GM19043 (cell line): ENCODE measurements around the gene NT5DC3.
A peak's percentile ranks its signal among the peaks of the same experiment; 100 is the strongest.

Experiments
- ATAC-seq: cut with Tn5 transposase; IDR thresholded peaks from one replicate; pipeline ENCODE4 v1.9.1; 2021; ENCODE audit warnings: low read depth; ENCODE audit not compliant: unreplicated experiment

NT5DC3 gene

DNA sequence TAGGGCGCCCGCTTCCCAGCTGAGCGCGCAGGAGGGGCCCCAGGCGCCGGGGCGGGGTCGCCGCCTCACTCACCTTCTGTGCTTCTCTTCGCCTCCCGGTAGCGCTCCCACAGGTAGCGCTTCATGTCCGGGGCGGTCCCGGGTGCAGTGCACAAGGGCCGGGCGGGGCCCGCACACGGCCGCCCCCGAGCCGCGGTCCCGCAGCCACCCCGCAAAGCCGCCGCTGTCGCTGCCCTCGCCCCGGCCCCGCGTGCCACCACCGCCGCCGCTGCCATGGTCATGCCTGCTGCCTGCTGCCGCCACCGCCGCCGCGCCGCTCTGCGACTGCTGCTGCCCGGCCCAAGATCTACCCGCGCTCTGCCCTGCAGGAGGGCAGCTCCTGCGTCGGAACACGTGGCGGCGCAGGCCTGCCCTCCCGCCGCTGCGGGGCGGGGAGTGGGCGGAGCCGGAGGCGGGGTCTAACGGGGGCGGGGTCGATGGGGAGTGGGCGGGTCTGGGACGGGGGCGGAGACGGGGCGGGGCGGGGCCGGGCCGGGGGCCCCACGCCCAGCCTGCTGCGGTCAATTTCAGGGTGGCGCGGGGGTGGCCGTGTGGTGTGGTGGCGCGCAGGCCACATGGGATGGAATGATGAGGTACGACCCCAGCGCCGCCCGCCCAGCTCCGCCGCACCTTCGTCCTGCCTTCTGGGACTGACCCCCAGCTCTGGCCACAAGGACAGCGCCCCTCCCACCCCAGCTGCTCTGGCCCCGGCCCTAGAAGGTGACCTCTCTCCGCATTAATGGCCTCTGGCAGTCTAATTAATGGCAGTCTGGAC lies at the start of gene NT5DC3:
Gene NT5DC3, minus strand, starts transcription at position 359 of the 814 bp plus-strand sequence. Its CDS starts 78 bp downstream, at position 281.
- peak; percentile 76 for ATAC-seq

DNA sequence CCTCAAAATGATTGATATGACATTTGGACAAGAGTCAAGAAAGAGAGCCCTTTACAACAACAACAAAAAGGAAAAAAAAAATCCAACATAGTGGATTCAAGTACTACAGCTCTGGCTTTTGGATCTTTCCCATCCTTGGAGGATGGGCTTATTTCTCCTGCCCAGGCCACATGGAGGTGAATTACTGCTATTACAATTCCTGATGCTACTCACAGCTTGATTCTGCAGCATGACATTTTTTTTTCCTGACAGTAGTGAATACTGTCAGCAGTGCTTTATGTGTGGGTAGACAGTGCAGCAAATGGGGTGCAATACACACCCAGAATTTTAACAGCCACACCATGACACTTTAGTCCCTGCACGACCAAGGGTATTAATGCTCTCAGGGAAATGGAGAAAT lies 46.7 kb upstream of the NT5DC3 start:
- ATAC-seq = no peak

DNA sequence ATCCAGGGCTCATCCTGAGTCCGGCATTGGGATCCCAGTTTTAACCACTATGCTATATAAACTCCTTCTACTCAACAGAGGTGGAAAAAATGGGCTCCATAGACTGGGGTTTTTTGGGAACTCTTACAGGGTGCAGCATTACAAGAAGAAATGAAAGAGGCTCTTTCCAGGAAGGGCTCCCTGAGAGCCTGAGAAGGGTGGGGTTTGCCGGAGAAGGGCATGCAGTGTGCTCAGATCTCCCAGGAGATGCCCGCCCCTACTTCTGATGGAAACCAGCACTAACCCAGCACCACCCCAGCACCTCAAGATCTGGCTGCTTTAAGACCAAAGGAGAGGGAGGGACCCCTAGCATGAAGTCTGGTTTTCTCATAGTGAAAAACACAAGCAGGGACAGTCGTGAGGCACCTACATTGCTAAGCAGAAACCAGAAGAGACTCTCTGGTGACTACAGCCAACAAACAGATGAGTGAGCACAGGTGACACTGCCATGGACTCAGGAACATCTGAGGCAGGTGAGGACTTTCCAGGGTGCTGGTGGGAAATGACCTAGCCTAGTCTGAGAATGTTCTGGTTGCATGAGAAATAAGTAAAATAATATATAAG lies 45.3 kb upstream of the NT5DC3 start:
- ATAC-seq = no peak

DNA sequence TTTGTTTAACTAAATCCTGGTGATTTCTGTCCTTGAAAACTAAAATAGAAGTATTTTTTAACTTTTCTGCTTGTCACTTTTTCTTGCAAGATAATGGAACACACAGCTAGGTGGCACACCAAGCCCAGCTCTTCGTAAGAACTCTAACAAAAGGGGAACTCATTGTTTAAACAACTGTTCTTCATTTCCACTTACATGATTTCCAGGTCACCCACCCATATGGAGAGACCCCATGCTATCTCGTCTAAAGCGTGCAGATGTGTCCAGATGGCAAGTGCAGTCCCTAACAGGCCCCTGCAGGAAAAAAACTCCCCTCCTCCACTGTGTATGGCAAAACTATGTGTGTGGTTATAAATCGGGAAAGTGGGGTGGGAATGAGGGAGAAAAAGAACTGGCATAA lies 43.3 kb upstream of the NT5DC3 start:
- no peak for ATAC-seq

DNA sequence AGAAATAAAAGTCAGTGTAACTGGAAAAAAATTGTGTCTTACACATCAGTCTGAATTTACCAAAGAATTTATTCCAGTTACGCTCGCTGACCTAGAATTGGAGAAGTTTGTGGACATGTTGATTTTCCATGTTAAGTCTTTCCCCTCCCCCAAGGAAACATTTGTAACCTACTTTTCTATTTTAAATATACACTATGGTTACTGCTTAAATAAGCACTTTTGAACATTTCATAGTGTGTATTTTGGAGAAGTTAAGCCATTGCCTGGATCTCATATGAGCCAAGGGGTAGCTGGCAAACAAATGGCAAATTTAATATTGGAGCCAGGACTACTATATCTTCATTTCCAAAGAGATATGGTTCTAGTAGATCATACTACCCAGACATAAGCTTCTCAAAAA lies 42.9 kb upstream of the NT5DC3 start:
- no peak for ATAC-seq

DNA sequence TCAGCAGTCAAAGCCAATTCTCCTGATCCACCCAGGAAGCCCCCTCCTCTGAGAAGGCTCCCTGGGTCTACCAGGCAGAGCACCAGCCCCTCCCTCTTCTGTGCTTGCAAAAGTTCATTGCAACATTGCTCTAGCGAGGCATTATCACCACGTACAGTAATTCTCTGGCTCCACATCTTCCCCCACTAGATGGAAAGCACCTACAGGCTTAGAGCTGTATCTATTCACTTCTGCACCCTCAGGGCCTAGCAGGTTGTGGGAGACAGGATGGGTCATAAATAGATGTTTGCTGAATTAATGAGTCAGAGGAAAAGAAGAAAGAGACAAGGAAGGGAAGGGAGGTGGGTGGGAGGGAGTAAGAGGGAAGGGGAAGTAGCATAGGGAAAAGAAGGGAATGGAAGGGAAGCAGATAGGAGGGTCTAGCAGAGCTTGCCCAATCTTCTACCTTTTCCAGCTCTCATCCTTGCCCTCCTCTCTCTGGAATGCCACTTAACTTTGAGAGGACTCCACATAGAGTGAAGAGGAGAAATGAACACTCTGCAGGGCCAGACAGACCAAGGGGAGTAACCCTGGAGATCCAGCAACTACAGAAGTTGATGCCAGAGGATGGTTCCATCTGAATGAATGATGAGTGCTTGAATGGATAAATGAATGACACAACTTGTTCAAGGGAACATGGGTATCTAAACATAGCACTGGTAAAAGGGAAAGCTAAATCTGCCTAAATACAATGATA lies 42.0 kb upstream of the NT5DC3 start:
- peak; percentile 36 for ATAC-seq

DNA sequence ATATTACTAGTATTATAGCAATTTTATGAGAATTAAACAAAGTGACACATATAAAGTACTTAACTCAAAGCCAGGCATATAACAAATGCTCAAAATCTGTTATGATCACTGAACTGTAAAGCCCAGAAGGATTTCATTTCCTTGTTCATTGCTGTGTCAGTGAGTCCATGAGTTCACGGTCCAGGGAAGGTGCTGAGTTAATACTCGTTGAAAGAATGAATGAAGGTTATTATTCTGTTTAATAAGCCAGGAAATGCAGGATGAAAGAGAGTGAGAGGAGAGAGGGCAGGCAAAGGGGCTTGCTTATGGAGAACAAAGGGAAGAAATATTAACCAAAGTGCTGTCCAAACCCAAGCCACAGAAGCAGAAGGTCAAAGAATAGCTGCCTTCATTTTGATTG lies 40.2 kb upstream of the NT5DC3 start:
- no peak for ATAC-seq

DNA sequence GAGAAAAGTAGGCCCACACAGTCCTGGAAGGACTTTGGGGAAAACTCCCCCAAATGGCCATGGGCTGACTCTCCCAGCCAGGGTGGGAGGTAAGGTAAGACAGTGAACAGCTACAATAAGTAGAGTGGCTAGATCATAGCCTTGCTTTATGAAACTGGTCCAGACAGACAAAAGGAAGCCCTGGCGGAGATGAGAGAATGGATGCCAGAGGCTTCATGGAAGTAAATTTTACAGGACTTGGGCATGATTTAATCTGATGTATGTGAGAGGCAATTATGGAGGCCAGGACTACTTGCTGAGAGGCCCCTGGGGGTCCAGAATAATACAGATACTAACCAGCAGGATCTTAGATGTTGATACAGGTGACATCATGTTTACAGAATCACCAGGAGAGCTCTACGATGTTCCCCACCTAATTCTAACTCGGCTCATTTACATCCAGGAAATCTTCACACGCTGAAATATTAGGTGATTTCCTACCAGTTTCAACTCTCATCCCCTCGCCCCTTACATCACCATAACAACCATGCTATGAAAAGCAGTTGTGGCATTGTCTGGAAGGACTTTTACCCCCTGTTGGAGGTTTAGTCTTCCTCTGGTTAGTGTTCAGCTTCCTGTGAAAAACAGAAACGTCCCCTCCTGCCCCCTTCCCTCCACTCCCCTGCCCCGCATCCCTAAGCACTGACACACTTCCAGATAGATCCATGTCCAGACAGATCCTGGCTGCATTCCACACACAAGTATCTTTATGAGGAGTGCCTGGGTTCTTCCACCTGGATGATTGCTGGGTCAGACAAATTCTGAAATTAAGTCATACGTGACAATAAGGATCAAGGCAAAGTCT lies 39.5 kb upstream of the NT5DC3 start:
- ATAC-seq = no peak

DNA sequence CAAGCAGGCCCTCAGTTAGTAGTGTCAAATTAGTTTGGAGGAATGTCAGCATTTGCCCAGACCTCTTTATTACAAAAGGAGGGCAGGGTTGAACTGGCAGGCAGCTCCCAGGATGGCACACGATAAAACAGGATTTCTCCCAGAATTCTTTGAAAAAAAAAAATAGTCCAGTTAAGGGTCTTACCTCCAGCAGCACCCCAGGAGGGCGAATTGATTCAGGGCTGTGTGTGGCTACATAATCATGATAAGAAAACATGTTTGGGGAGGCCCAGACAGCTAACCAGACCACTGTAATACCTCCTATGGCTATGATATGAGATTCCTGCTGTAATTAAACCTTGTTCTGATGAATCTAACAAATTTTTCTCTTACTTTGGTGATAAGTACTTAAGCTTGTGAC lies 38.8 kb upstream of the NT5DC3 start:
- ATAC-seq = no peak

DNA sequence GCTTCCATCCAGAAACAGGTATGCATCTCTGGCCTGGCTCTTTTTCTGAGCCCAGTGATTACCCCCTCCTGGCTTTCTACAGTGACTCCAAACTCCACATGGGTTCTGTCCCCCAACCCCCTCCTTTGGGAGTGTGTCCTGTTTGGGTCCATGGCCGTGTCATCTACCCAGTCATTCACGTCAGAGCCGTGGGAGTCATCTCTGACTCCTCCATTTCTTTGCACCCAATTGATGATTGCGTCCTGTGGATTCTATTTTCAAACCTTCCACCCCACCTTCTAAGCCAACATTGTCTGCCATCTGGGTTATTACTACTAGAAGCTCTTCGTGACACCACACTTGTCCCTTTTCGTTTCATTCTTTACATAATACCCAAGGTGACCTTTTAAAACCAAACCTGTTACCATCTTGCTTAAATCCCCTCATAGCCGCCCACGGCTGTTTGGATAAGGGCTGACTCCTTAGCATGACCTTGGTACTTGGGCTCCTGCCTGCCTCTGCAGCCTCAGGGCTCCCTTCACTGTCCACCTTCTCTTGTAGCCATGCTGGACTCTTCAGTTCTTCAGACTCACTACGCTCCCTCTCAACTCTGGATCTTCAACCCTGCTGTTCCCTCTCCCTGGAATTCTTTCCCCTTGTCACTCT lies 38.1 kb upstream of the NT5DC3 start:
- no peak for ATAC-seq

DNA sequence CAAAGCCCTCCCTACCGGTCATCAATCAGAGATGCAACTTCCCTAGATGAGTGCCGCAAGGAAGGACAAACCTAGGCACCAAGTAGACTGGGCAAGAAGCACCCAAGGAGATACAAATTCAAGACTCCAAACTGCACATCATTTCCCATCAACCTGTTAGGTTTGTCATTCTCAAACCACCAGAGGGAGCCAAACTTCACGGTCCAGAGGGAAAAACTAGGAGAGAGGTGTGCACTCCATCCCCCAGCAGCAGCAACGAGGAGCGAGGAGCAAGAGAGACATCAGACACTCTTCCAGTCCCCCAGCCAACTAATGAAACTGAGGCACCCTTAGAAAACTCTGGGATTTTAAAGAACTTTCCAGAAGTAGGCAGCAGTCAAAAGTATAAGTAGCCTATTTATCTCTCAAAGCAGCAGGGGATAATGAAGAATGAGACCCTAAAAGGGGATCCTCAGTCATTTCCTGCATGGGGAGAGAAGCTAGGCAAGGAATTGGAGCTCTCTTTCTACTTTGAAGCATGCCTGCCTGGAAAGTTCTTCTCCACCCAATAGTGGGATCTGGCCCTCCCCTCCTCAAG lies 37.0 kb upstream of the NT5DC3 start:
- ATAC-seq = no peak

DNA sequence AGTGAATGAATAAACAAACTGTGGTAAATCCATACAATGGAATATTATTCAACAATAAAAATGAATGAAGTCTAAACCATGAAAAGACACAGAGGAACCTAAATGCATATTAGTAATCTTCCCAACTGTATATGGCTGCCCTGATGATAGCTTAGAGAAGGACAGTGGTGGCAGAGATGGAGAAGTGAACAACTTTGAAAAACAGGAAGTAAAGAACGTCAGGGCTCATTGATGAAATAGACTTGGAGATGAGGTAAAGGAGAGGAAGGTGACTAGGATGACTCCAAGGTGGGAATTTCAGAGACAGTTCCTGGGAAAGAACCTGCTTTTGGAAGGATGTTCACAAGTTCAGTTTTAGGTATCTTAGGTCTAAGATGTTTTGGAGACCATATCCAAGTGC lies 36.3 kb upstream of the NT5DC3 start:
- ATAC-seq = no peak

DNA sequence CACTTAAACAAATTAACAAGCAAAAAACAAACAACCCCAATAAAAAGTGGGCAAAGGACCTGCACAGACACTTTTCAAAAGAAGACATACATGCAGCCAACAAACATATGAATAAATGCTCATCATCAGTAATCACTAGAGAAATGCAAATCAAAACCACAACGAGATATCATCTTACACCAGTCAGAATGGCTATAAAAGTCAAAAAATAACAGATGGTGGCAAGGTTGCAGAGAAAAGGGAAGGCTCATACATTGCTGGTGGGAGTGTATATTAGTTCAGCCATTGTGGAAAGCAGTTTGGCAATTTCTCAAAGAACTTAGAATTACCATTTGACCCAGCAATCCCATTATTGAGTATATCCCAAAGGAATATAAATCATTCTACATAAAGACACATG lies 34.6 kb upstream of the NT5DC3 start:
- ATAC-seq = no peak

DNA sequence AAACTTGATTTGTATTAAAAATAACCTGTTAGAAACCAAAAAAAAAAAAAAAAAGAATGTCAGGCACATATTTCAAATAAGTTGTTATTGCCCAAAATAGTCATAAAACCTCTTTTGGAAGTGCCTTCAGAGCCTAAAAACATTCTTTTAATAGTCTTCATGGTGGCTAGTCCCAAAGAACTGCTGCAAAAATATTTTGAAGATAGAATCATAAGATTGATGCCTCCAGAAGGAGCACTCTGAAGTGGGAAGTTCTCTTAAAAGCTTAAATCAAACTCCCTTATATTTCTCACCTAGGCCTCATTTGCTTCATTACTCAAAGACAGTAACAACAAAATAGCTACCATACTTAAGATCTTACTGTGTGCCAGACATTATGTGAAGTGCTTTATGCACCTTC lies 27.2 kb upstream of the NT5DC3 start:
- ATAC-seq = no peak

DNA sequence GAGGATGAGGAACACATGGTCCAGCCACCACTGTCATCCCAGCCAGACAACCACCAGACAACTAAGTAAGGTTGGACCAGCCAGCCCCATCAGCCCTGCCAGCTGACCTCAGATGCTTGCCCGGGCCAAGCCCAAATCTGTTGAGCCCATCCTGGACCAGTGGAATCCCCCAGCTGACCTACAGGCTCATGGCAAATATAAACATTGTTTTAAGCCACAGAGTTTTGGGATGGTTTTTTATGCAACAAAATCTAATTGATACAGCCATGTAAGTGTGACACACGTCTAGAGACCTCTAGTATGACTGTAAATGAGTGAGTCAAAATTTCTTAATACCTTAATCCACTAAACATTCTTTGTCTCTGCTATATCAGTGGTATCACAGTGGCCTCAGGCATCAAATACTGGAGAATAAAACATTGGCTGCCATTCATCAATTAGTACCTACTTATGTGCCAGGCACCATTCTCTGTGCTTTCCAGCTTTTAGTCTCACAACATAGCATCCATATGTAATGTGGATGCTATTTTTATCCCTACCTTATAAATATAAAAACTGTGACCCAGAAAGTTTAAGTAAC lies 24.2 kb upstream of the NT5DC3 start:
- no peak for ATAC-seq

DNA sequence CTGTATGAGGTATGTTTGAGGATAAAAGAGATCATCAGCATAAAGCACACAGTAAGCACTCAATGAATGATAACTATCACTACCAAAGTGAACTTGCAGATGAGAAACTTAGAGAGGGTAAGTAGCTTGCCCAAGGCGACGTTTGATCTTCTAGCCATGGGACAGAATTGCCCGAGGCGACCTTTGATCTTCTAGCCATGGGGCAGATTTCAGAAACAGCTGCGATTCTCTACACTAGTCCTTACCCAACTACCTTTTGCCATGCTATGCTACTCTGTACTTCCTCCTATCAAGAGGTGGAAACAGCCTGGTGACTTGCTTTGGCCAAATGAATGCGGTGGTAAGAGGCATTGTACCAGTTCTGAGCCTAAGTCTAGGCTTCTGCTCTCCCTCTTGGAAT lies 23.7 kb upstream of the NT5DC3 start:
- ATAC-seq = no peak

DNA sequence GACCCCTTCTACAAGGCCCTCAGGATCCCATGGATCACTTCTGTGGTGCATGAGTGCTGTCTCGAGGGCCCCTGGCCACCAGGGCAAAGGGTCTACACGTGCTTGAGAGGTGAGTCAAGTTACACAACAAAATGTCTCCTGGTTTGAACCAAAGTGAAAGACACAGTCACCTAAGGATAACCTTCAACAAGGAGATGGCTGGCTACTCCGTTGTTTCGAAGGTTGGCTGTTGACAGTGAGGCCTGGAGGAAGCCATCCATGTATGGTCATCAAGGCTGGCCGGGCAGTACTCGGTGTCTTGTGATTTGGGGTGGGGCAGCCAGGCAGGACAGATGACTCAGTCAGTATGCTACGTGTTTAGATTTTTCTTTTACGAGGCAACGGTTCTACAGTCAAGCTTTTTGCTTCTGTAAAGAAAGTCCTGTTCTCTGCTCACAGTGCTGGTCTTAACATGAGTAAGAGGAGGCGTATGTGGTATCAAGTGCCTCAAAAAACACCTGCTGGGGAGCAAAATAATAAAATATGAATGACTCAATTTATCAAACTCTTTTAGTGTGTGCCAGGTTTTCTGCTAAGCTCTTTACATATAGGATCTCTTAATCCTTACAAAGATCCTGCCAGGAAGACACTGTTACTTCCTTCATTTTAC lies 18.0 kb upstream of the NT5DC3 start:
- no peak for ATAC-seq

DNA sequence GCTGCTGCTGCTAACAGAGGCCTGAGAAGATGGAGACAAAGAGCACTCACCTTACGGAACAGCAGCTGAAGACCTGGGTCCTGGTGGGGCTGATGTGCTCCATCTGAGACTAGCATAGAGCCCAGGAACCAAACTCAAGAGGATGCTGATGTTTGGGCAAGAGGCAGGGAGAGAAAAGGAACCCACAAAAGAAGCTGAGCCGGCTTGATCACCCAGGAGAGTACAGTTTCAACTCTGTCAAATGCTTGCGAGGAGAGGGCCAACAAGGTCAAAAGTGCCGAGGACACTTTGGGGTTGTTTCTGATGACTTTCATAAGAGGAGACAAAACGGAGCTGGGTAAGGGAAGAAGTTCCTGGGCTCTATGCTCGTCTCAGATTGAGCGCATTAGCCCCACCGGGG lies 17.3 kb upstream of the NT5DC3 start:
- no peak for ATAC-seq

DNA sequence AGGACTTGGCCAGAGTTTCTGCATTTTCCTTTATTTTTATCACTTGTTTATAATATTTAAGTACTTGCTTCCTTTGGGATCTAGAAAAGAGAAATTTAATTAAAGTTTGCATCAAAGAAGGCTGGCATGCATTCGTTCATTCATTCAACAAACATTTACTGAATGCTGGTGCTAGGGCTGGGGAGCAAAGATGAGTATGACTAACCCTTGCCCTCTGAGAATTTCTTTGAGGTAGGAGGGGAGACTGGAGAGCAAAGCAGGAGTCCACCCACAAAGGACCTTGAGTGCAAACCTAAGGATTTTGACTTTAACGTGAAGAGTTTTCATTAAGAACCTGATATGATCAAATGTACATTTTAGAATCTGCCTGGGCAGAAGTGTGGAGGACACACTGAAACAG lies 16.1 kb upstream of the NT5DC3 start:
- ATAC-seq = no peak
